Stomach (tissue), 9 donors: ENCODE measurements around the gene MATCAP1. TPM values are rescaled to one million over a fixed set of nuclear protein-coding genes. Genes with fewer than 3 reads are reported as not detected.

Experiments
- DNase-seq, 2 donors: peaks; one replicate each; pipeline versions ENCODE4 v3.0.0 to v3.0.0-alpha.2; 2013 to 2019
- H3K27ac ChIP-seq, 5 donors: fragments of 200-600 bp in 4 of 5; sonication (generic) in 4 of 5; one replicate each; pipeline ENCODE4 v1.5.1; 2013 to 2019; ENCODE audit warnings: mild to moderate bottlenecking in 1 of 5, moderate library complexity in 1 of 5
- H3K27me3 ChIP-seq, 3 donors: fragments of 200-600 bp; sonication (generic); one replicate each; pipeline ENCODE4 v1.5.1; 2017 to 2019; ENCODE audit warnings: mixed run types in 1 of 3
- H3K36me3 ChIP-seq, 4 donors: fragments of 200-600 bp; sonication (generic); 1 replicate in 3 of 4; 2 replicates in 1 of 4; pipeline ENCODE4 v1.5.1; 2016 to 2019
- H3K4me1 ChIP-seq, 4 donors: fragments of 200-600 bp; sonication (generic); one replicate each; pipeline ENCODE4 v1.5.1; 2016 to 2019
- H3K4me3 ChIP-seq, 4 donors: fragments of 200-600 bp; sonication (generic) in 3 of 4; one replicate each; pipeline ENCODE4 v1.5.1; 2016 to 2019; ENCODE audit warnings: mild to moderate bottlenecking in 1 of 4
- H3K9me3 ChIP-seq, 4 donors: fragments of 200-600 bp; sonication (generic); one replicate each; pipeline ENCODE4 v1.5.1; 2016 to 2019
- CTCF ChIP-seq, 7 experiments: fragments of 450-650 bp in 4 of 7; fragments of 200-600 bp in 3 of 7; sonication (generic) in 3 of 7; IDR thresholded peaks; one replicate each; pipeline ENCODE4 v1.5.1; 2016 to 2019; ENCODE audit warnings: antibody characterized with exemption in 7 of 7, control low read depth in 2 of 7, mild to moderate bottlenecking in 1 of 7
- EP300 ChIP-seq: sonication (generic); formaldehyde crosslinking; IDR thresholded peaks from one replicate; pipeline ENCODE4 v1.6.1; 2017; ENCODE audit warnings: antibody characterized with exemption
- POLR2A ChIP-seq, 4 donors: fragments of 450-650 bp; IDR thresholded peaks; one replicate each; pipeline ENCODE4 v1.6.1; 2016; ENCODE audit warnings: antibody characterized with exemption in 4 of 4, control low read depth in 2 of 4, mild to moderate bottlenecking in 1 of 4, moderate library complexity in 1 of 4
- POLR2AphosphoS5 ChIP-seq, 3 donors: sonication (generic); formaldehyde crosslinking; IDR thresholded peaks; one replicate each; pipeline ENCODE4 v1.6.1; 2016; ENCODE audit warnings: antibody characterized with exemption in 3 of 3
- WGBS, 5 donors: extraction: QIAGEN DNeasy Blood & Tissue Kit in 3 of 5; methylation state at CpG; one replicate each; pipeline versions ENCODE4 v1.1.5 to v1.1.7; 2013 to 2018; 5-methylcytosine and 5-hydroxymethylcytosine counted together
- intact Hi-C: fragments of 100-400 bp; cut with DNase I; formaldehyde crosslinking; loops from one replicate; pipeline ENCODE4 v1.15.1; 2023; ENCODE audit warnings: low total_unique reads
- polyA plus RNA-seq, 3 donors: library from polyadenylated mRNA; stranded (reverse); fragments of 200-250 nt; gene quantifications; one replicate each; pipeline ENCODE4 v1.2.3, GENCODE V29; 2013
- total RNA-seq, 5 donors: library from RNA; depleted of rRNA; stranded (reverse); fragments of >200 nt; gene quantifications; one replicate each; pipeline versions ENCODE4 v1.1.0 to v1.2.3, GENCODE V29; 2014 to 2016
- donor health status: healthy with polysubstance abuse.
- donor health status: Bipolar disorder and iron deficiency.
- donor health status: healthy.

MATCAP1 gene
- total and polyA plus RNA-seq, 8 donors, result 8.5 to 156 (median 18.8) TPM

- Histone ChIP-seq H3K9me3 (no peaks in the 10 kb centered on the region), H3K27ac (no peak overlapping the region), H3K27me3 (peaks cover 0 to 4% (median 0%) of the 10 kb centered on the region in 3 donors), H3K4me3 (no peak overlapping the region), H3K36me3 (no peaks in the 10 kb centered on the region), H3K4me1 (peaks cover 31 to 47% (median 37%) of the 10 kb centered on the region in 4 donors)
- intact Hi-C loops, result no loop called here
- 79 to 93% (median 88%) methylated on average over 8 to 26 of the region's 26 CpGs for WGBS, 5 donors
- no peak for TF ChIP-seq POLR2A (IDR thresholded peaks at IDR 0.05)
- no peak for TF ChIP-seq EP300
- TF ChIP-seq CTCF (IDR thresholded peaks at IDR 0.05), result no peak
- no peak for TF ChIP-seq POLR2AphosphoS5 (IDR thresholded peaks at IDR 0.05)
- DNase-seq, result no peak
Observed at GRCh38 chr16:67187175-67187890, 3.6 kb upstream of the MATCAP1 start.

- no peaks in the 10 kb centered on the region for H3K36me3 ChIP-seq
- peaks cover 0 to 4% (median 0%) of the 10 kb centered on the region in 3 donors for H3K27me3 ChIP-seq
- no peaks in the 10 kb centered on the region for H3K9me3 ChIP-seq
- 38 to 64% (median 51%) methylated on average over 4 to 5 of the region's 5 CpGs for WGBS, 5 donors
- intact Hi-C loops, result no loop called here
- H3K4me1 ChIP-seq, result peaks cover 28 to 52% (median 36%) of the 10 kb centered on the region in 4 donors
- TF ChIP-seq EP300, result no peak
- no peak for TF ChIP-seq POLR2A (IDR thresholded peaks at IDR 0.05)
- no peak for TF ChIP-seq CTCF (IDR thresholded peaks at IDR 0.05)
- no peak for TF ChIP-seq POLR2AphosphoS5 (IDR thresholded peaks at IDR 0.05)
- no peak for DNase-seq
- no peak overlapping the region for H3K4me3 ChIP-seq
- H3K27ac ChIP-seq, result no peak overlapping the region
Observed at GRCh38 chr16:67186550-67186950, 2.8 kb upstream of the MATCAP1 start.

- no peak overlapping the region for H3K27ac ChIP-seq
- H3K4me3 ChIP-seq, result peak overlapping the region; percentile 54 to 78 (median 59)
- H3K27me3 ChIP-seq, result peaks cover 0 to 4% (median 0%) of the 10 kb centered on the region in 3 donors
- DNase-seq, result no peak
- WGBS, 5 donors, result 9 to 12% (median 10%) methylated on average over 12 of the region's 12 CpGs
- TF ChIP-seq POLR2A (IDR thresholded peaks at IDR 0.05) (no peak), CTCF (IDR thresholded peaks at IDR 0.05) (peak in 1 of 7 experiments; percentile 11), POLR2AphosphoS5 (IDR thresholded peaks at IDR 0.05) (no peak), EP300 (no peak)
- intact Hi-C loops, result no loop called here
- no peaks in the 10 kb centered on the region for H3K9me3 ChIP-seq
- H3K4me1 ChIP-seq, result peaks cover 22 to 54% (median 37%) of the 10 kb centered on the region in 4 donors
- no peaks in the 10 kb centered on the region for H3K36me3 ChIP-seq
Observed at GRCh38 chr16:67185651-67186134, 1.9 kb upstream of the MATCAP1 start.

GRCh38 chr16:67184995-67185650 is 1.4 kb upstream of the MATCAP1 start:
- peak overlapping the region; percentile 54 to 78 (median 59) for H3K4me3 ChIP-seq
- no peaks in the 10 kb centered on the region for H3K36me3 ChIP-seq
- WGBS, 5 donors, result 10 to 26% (median 11%) methylated on average over 18 to 43 of the region's 43 CpGs
- H3K27ac ChIP-seq, result peak overlapping the region in 3 of 5 donors; percentile 95 to 97 (median 96)
- H3K9me3 ChIP-seq, result no peaks in the 10 kb centered on the region
- DNase-seq, result peak; percentile 95 to 96
- TF ChIP-seq CTCF (IDR thresholded peaks at IDR 0.05) (peak in 5 of 7 experiments; percentile 61 to 83 (median 77)), POLR2A (IDR thresholded peaks at IDR 0.05) (no peak), EP300 (no peak), POLR2AphosphoS5 (IDR thresholded peaks at IDR 0.05) (peak; percentile 21 to 84 (median 52))
- H3K4me1 ChIP-seq, result peaks cover 22 to 55% (median 38%) of the 10 kb centered on the region in 4 donors
- intact Hi-C loops, result no loop called here
- H3K27me3 ChIP-seq, result peaks cover 0 to 4% (median 0%) of the 10 kb centered on the region in 3 donors
